Activated CD4-positive, CD25-positive, alpha-beta regulatory T cell treated with anti-CD3 and anti-CD28 coated beads, Interleukin-2, amount 50 U/mL, for 16 hours (primary cell): ENCODE data around the gene PCSK9.

Source experiments
- DNase-seq: peaks from one replicate; pipeline ENCODE4 v3.0.0-alpha.2; 2020; ENCODE audit warnings: low read depth, low spot score

PCSK9 gene

GRCh38 chr1:55043726-55044125, 4.4 kb downstream of the PCSK9 start:
- DNase-seq = no peak

- no peak for DNase-seq
These were observed 5.5 kb downstream of the PCSK9 start for GRCh38 chr1:55044617-55045397.

- no peak for DNase-seq
These were observed 6.1 kb downstream of the PCSK9 start for GRCh38 chr1:55045430-55045829.

GRCh38 chr1:55046871-55047270, 7.5 kb downstream of the PCSK9 start:
- DNase-seq = no peak

GRCh38 chr1:55047611-55048010, 8.3 kb downstream of the PCSK9 start:
- no peak for DNase-seq

GRCh38 chr1:55048453-55049270, 9.3 kb downstream of the PCSK9 start:
- DNase-seq = no peak

- DNase-seq = no peak
These were observed 10.0 kb downstream of the PCSK9 start for GRCh38 chr1:55049271-55049913.

GRCh38 chr1:55049914-55050278, 10.5 kb downstream of the PCSK9 start:
- no peak for DNase-seq

GRCh38 chr1:55050283-55050682, 10.9 kb downstream of the PCSK9 start:
- DNase-seq = no peak

- no peak for DNase-seq
These were observed 11.8 kb downstream of the PCSK9 start for GRCh38 chr1:55051169-55051568.

GRCh38 chr1:55051621-55052020, 12.3 kb downstream of the PCSK9 start:
- no peak for DNase-seq

- DNase-seq = no peak
These were observed 13.1 kb downstream of the PCSK9 start for GRCh38 chr1:55052221-55053142.

GRCh38 chr1:55053265-55053954, 14.1 kb downstream of the PCSK9 start:
- DNase-seq = no peak

GRCh38 chr1:55054396-55054795, 15.0 kb downstream of the PCSK9 start:
- no peak for DNase-seq

GRCh38 chr1:55055084-55055882, 15.9 kb downstream of the PCSK9 start:
- DNase-seq = no peak

- DNase-seq = no peak
These were observed 16.7 kb downstream of the PCSK9 start for GRCh38 chr1:55055951-55056631.

GRCh38 chr1:55056632-55056992, 17.3 kb downstream of the PCSK9 start:
- DNase-seq = no peak

GRCh38 chr1:55057270-55057955, 18.1 kb downstream of the PCSK9 start:
- no peak for DNase-seq

- no peak for DNase-seq
These were observed 18.6 kb downstream of the PCSK9 start for GRCh38 chr1:55057956-55058298.
